A673 (cell line): ENCODE measurements around the gene LNP1. TPM values are rescaled to one million over a fixed set of nuclear protein-coding genes. Genes with fewer than 3 reads are reported as not detected.

Experiments used
- BruUV-seq: library from RNA; stranded (reverse); fragments of 400-500 nt; replicated peaks from 2 replicates; lab custom pipeline; 2021; lab: Mats Ljungman, UMichigan
- CTCF ChIA-PET: fragments of 300-600 bp; sonication (Branson Sonifier 250); formaldehyde crosslinking; loops from one replicate; lab custom pipeline; 2022; ENCODE audit warnings: antibody characterized with exemption; lab: Charles Lee
- POLR2A ChIA-PET: fragments of 300-600 bp; sonication (Branson Sonifier 250); formaldehyde crosslinking; loops from one replicate; lab custom pipeline; 2022; ENCODE audit warnings: antibody characterized with exemption; ENCODE audit not compliant: low non-redundant PET; lab: Charles Lee
- DNase-seq: peaks from one replicate; pipeline ENCODE4 v3.0.0-alpha.2; 2015; ENCODE audit warnings: low spot score
- H3K27ac ChIP-seq: fragments of 200-600 bp; sonication (generic); 2 replicates; pipeline ENCODE4 v1.5.1; 2016; ENCODE audit warnings: mixed run types, low read depth, mild to moderate bottlenecking, mixed read lengths, antibody characterized with exemption, low read length; ENCODE audit not compliant: poor library complexity, severe bottlenecking
- H3K27me3 ChIP-seq: fragments of 200-600 bp; sonication (generic); replicated peaks from 2 replicates; pipeline ENCODE4 v1.6.1; 2017; ENCODE audit warnings: mixed run types, low read depth, mild to moderate bottlenecking, mixed read lengths, antibody characterized with exemption, low read length; ENCODE audit not compliant: insufficient read depth, poor library complexity
- H3K36me3 ChIP-seq: fragments of 200-600 bp; sonication (generic); 2 replicates; pipeline ENCODE4 v1.6.1; 2016; ENCODE audit warnings: mixed run types, mild to moderate bottlenecking, mixed read lengths, antibody characterized with exemption, low read length; ENCODE audit not compliant: insufficient read depth, poor library complexity, severe bottlenecking
- H3K4me1 ChIP-seq: fragments of 200-600 bp; sonication (generic); 2 replicates; pipeline ENCODE4 v1.6.1; 2017; ENCODE audit warnings: mixed run types, mild to moderate bottlenecking, mixed read lengths, antibody characterized with exemption, low read length; ENCODE audit not compliant: insufficient read depth, poor library complexity, severe bottlenecking
- H3K4me3 ChIP-seq: fragments of 200-600 bp; sonication (generic); 2 replicates; pipeline ENCODE4 v1.5.1; 2016; ENCODE audit warnings: low read depth, mixed run types, mild to moderate bottlenecking, mixed read lengths, low read length; ENCODE audit not compliant: poor library complexity, severe bottlenecking
- H3K9me3 ChIP-seq: fragments of 200-600 bp; sonication (generic); 2 replicates; pipeline ENCODE4 v1.6.1; 2016; ENCODE audit warnings: mixed run types, low read depth, mild to moderate bottlenecking, mixed read lengths, antibody characterized with exemption, low read length; ENCODE audit not compliant: poor library complexity, severe bottlenecking
- CTCF ChIP-seq: fragments of 300-800, 200-600 bp; sonication (generic); conservative IDR thresholded peaks from 2 replicates; pipeline ENCODE4 v1.5.1; 2017; ENCODE audit warnings: low read depth, mild to moderate bottlenecking, antibody characterized with exemption, low read length, moderate library complexity, mixed read lengths
- EZH2 ChIP-seq: fragments of 200-600 bp; sonication (generic); IDR thresholded peaks from 2 replicates; pipeline ENCODE4 v1.6.1; 2017; ENCODE audit warnings: borderline replicate concordance, low read depth, mild to moderate bottlenecking, mixed read lengths, antibody characterized with exemption, low read length; ENCODE audit not compliant: poor library complexity, severe bottlenecking
- intact Hi-C: fragments of 100-400 bp; cut with micrococcal nuclease; formaldehyde crosslinking; loops from one replicate; pipeline ENCODE4 v1.10.0; 2022; ENCODE audit not compliant: unreplicated experiment
- total RNA-seq: library from RNA; stranded (reverse); gene quantifications from 2 replicates; pipeline ENCODE4 v1.2.3, GENCODE V29; 2021

LNP1 gene
- total RNA-seq, 1 experiment from 2014 or later, result 4.3 TPM

GRCh38 chr3:100437721-100438622, 36.6 kb downstream of the LNP1 start:
- intact Hi-C loops, result no loop called here
- TF ChIP-seq CTCF (no peak), EZH2 (no peak)
- no peak overlapping the region for H3K4me3 ChIP-seq
- H3K4me1 ChIP-seq, result no peaks in the 10 kb centered on the region
- POLR2A ChIA-PET, result no interaction called here
- BruUV-seq, result no TSS peak
- H3K27me3 ChIP-seq, result no peaks in the 10 kb centered on the region
- H3K9me3 ChIP-seq, result no peaks in the 10 kb centered on the region
- H3K27ac ChIP-seq, result no peak overlapping the region
- CTCF ChIA-PET, result no interaction called here
- no peak for DNase-seq
- no peaks in the 10 kb centered on the region for H3K36me3 ChIP-seq

DNA sequence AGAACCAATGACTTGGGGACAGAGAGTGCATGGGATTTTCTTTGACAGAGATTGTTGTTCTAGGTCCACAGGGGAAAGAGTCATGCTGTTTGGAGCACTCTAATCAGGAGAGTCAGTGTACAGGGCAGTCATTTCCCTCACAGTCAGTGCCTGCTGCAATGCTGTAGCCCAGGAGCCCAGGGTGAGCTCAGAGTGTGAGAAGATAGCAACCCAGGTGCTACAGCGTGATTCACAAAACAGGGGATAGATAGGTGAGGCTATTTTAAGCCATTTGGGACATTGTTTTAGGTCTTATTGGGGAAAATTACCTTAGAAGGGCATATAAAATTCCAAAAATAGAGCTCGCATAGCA, 37.3 kb downstream of the LNP1 start:
- Histone ChIP-seq H3K4me1 (no peaks in the 10 kb centered on the region), H3K36me3 (no peaks in the 10 kb centered on the region), H3K9me3 (no peaks in the 10 kb centered on the region), H3K27ac (no peak overlapping the region), H3K4me3 (no peak overlapping the region), H3K27me3 (no peaks in the 10 kb centered on the region)
- ChIA-PET CTCF (no interaction called here), POLR2A (no interaction called here)
- BruUV-seq, result no TSS peak
- TF ChIP-seq CTCF (no peak), EZH2 (no peak)
- intact Hi-C loops, result no loop called here
- DNase-seq, result no peak

- Histone ChIP-seq H3K4me1 (no peaks in the 10 kb centered on the region), H3K4me3 (no peak overlapping the region), H3K36me3 (no peaks in the 10 kb centered on the region), H3K27ac (no peak overlapping the region), H3K9me3 (peaks cover 4% of the 10 kb centered on the region), H3K27me3 (no peaks in the 10 kb centered on the region)
- no TSS peak for BruUV-seq
- TF ChIP-seq EZH2 (no peak), CTCF (no peak)
- no peak for DNase-seq
- POLR2A ChIA-PET, result no interaction called here
- intact Hi-C loops, result no loop called here
- CTCF ChIA-PET, result no interaction called here
Measured at GRCh38 chr3:100440895-100441294, 39.6 kb downstream of the LNP1 start.
